ENCODE measurements around the gene GGT6. TPM values are rescaled to one million over a fixed set of nuclear protein-coding genes. Genes with fewer than 3 reads are reported as not detected.
A peak's percentile ranks its signal among the peaks of the same experiment; 100 is the strongest.

GGT6 gene
- total and polyA plus RNA-seq, 2 of the 13 experiments (the other 11 are each of a cell fraction or from before 2014, with no cell fraction given), result 0.16 to 0.80 TPM

DNA sequence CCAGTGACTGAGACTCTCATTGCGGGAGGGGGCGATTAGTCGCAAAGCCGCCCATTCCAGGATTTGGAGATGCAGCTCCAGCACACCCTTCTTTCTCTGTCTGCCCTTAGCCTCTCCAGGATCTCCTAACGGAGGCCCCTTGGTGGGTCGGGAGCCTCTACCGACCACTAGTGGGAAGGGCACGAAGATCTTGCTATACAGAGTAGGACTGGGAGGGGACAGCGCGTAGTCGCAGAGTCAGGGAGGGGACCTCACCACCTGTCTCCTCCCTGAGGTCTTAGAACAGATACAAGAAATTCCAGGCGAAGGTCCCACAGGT lies 23.4 kb upstream of the GGT6 start (continued):
- TF ChIP-seq, protein P1, sequence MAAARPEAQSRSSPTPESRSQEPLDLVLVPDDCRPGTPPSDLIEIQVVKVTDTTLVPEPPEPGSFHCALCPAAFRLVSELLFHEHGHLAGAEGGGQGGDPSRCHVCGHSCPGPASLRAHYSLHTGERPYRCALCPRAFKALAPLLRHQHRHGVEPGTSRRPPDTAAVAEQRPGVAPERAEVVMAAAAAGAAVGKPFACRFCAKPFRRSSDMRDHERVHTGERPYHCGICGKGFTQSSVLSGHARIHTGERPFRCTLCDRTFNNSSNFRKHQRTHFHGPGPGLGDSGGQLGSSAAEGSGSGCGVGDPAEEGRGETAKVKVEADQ (CRISPR knock-in tag; IDR thresholded peaks at IDR 0.05; ENCODE audit: borderline replicate concordance), result no peak
- TF ChIP-seq, protein P2, sequence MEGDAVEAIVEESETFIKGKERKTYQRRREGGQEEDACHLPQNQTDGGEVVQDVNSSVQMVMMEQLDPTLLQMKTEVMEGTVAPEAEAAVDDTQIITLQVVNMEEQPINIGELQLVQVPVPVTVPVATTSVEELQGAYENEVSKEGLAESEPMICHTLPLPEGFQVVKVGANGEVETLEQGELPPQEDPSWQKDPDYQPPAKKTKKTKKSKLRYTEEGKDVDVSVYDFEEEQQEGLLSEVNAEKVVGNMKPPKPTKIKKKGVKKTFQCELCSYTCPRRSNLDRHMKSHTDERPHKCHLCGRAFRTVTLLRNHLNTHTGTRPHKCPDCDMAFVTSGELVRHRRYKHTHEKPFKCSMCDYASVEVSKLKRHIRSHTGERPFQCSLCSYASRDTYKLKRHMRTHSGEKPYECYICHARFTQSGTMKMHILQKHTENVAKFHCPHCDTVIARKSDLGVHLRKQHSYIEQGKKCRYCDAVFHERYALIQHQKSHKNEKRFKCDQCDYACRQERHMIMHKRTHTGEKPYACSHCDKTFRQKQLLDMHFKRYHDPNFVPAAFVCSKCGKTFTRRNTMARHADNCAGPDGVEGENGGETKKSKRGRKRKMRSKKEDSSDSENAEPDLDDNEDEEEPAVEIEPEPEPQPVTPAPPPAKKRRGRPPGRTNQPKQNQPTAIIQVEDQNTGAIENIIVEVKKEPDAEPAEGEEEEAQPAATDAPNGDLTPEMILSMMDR (CRISPR knock-in tag; IDR thresholded peaks at IDR 0.05), result 0 out of 2 replicates have a peak, but pooled peaks have one; percentile 30
- TF ChIP-seq, protein P3, sequence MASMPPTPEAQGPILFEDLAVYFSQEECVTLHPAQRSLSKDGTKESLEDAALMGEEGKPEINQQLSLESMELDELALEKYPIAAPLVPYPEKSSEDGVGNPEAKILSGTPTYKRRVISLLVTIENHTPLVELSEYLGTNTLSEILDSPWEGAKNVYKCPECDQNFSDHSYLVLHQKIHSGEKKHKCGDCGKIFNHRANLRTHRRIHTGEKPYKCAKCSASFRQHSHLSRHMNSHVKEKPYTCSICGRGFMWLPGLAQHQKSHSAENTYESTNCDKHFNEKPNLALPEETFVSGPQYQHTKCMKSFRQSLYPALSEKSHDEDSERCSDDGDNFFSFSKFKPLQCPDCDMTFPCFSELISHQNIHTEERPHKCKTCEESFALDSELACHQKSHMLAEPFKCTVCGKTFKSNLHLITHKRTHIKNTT (CRISPR knock-in tag; IDR thresholded peaks at IDR 0.05), result no peak
- TF ChIP-seq, protein P4, sequence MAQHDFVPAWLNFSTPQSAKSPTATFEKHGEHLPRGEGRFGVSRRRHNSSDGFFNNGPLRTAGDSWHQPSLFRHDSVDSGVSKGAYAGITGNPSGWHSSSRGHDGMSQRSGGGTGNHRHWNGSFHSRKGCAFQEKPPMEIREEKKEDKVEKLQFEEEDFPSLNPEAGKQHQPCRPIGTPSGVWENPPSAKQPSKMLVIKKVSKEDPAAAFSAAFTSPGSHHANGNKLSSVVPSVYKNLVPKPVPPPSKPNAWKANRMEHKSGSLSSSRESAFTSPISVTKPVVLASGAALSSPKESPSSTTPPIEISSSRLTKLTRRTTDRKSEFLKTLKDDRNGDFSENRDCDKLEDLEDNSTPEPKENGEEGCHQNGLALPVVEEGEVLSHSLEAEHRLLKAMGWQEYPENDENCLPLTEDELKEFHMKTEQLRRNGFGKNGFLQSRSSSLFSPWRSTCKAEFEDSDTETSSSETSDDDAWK (CRISPR knock-in tag; IDR thresholded peaks at IDR 0.05), result no peak
- TF ChIP-seq HNRNPL (IDR thresholded peaks at IDR 0.05; ENCODE audit: low read depth, low read length), result no peak
- no peak for TF ChIP-seq RBAK (CRISPR knock-in tag; IDR thresholded peaks at IDR 0.05)
- TF ChIP-seq, protein P5, sequence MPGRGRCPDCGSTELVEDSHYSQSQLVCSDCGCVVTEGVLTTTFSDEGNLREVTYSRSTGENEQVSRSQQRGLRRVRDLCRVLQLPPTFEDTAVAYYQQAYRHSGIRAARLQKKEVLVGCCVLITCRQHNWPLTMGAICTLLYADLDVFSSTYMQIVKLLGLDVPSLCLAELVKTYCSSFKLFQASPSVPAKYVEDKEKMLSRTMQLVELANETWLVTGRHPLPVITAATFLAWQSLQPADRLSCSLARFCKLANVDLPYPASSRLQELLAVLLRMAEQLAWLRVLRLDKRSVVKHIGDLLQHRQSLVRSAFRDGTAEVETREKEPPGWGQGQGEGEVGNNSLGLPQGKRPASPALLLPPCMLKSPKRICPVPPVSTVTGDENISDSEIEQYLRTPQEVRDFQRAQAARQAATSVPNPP (CRISPR knock-in tag; IDR thresholded peaks at IDR 0.05), result no peak
- TF ChIP-seq AHR (CRISPR knock-in tag; IDR thresholded peaks at IDR 0.05), result no peak
- TF ChIP-seq ZNF230 (CRISPR knock-in tag; IDR thresholded peaks at IDR 0.05), result no peak
- no peak for TF ChIP-seq GATA4 (IDR thresholded peaks at IDR 0.05; ENCODE audit: borderline replicate concordance, low read depth)
- TF ChIP-seq DNMT1 (CRISPR knock-in tag; IDR thresholded peaks at IDR 0.05), result no peak
- TF ChIP-seq ZNF891 (CRISPR knock-in tag; IDR thresholded peaks at IDR 0.05), result no peak
- TF ChIP-seq, protein P6, sequence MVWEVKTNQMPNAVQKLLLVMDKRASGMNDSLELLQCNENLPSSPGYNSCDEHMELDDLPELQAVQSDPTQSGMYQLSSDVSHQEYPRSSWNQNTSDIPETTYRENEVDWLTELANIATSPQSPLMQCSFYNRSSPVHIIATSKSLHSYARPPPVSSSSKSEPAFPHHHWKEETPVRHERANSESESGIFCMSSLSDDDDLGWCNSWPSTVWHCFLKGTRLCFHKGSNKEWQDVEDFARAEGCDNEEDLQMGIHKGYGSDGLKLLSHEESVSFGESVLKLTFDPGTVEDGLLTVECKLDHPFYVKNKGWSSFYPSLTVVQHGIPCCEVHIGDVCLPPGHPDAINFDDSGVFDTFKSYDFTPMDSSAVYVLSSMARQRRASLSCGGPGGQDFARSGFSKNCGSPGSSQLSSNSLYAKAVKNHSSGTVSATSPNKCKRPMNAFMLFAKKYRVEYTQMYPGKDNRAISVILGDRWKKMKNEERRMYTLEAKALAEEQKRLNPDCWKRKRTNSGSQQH (CRISPR knock-in tag; IDR thresholded peaks at IDR 0.05; ENCODE audit: low read depth), result no peak
- TF ChIP-seq, protein P7, sequence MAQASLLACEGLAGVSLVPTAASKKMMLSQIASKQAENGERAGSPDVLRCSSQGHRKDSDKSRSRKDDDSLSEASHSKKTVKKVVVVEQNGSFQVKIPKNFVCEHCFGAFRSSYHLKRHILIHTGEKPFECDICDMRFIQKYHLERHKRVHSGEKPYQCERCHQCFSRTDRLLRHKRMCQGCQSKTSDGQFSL (CRISPR knock-in tag; IDR thresholded peaks at IDR 0.05), result no peak
